ENCODE data around the gene LSP1. TPM values are rescaled to one million over a fixed set of nuclear protein-coding genes. Genes with fewer than 3 reads are reported as not detected.
A peak's percentile ranks its signal among the peaks of the same experiment; 100 is the strongest.
"Not testable (repeated sequence)": the region's sequence is repeated elsewhere in the genome, so short reads cannot be mapped to it uniquely, and the experiment has no call there.

Gene LSP1
- total RNA-seq (10 to 100 TPM in 2 of 4 donors, 1 to 10 TPM in 2; 8.7 to 32.7 (median 12.4) TPM), polyA plus RNA-seq (10 to 100 TPM; 46.0 to 80.2 (median 55.9) TPM)

- 41 to 67% methylated on average over 18 of the region's 18 CpGs for WGBS, 2 donors
- Histone ChIP-seq H3K9me3 (no peaks in the 10 kb centered on the region), H3K36me3 (no peaks in the 10 kb centered on the region), H3K27me3 (no peaks in the 10 kb centered on the region), H3K4me3 (peak within 1 kb of the TSS in 1 of 4 donors; percentile 18), H3K4me1 (no peaks in the 10 kb centered on the region), H3K27ac (no peak within 1 kb of the TSS)
- intact Hi-C loops (cut with DNase I) = no loop called here
- no peak for DNase-seq
- TF ChIP-seq POLR2AphosphoS5 (IDR thresholded peaks at IDR 0.05) (no peak), POLR2A (IDR thresholded peaks at IDR 0.05) (no peak), CTCF (IDR thresholded peaks at IDR 0.05) (no peak), EP300 (IDR thresholded peaks at IDR 0.05) (no peak)
Observed at GRCh38 chr11:1852877-1853276, at the start of gene LSP1. LSP1 (plus strand) TSS chr11:1853084; CDS start chr11:1853145, 61 bp downstream.

- Histone ChIP-seq H3K4me3 (no peak overlapping the region), H3K36me3 (no peaks in the 10 kb centered on the region), H3K9me3 (no peaks in the 10 kb centered on the region), H3K4me1 (no peaks in the 10 kb centered on the region), H3K27ac (no peak overlapping the region), H3K27me3 (peaks cover 0 to 21% (median 0%) of the 10 kb centered on the region in 3 donors)
- DNase-seq = no peak
- WGBS, 2 donors = 95% methylated on average over 20 of the region's 20 CpGs
- intact Hi-C loops (cut with DNase I) = no loop called here
- no peak for TF ChIP-seq EP300 (IDR thresholded peaks at IDR 0.05)
- TF ChIP-seq POLR2A (IDR thresholded peaks at IDR 0.05) = no peak
- no peak for TF ChIP-seq POLR2AphosphoS5 (IDR thresholded peaks at IDR 0.05)
- no peak for TF ChIP-seq CTCF (IDR thresholded peaks at IDR 0.05)
Observed at GRCh38 chr11:1803246-1803645, 49.6 kb upstream of the LSP1 start.

- peaks cover 0 to 19% (median 0%) of the 10 kb centered on the region in 3 donors for H3K27me3 ChIP-seq
- intact Hi-C loops (cut with DNase I); H3K4me3 ChIP-seq; DNase-seq; H3K27ac ChIP-seq; H3K9me3 ChIP-seq; H3K4me1 ChIP-seq; H3K36me3 ChIP-seq: not testable (repeated sequence)
- WGBS, 2 donors = 55 to 88% methylated on average over 26 to 35 of the region's 42 CpGs
Observed at GRCh38 chr11:1803835-1804519, 48.9 kb upstream of the LSP1 start.

GRCh38 chr11:1805525-1805924 lies 47.4 kb upstream of the LSP1 start:
- H3K4me1 ChIP-seq = no peaks in the 10 kb centered on the region
- TF ChIP-seq CTCF (IDR thresholded peaks at IDR 0.05) (no peak), POLR2A (IDR thresholded peaks at IDR 0.05) (no peak), EP300 (IDR thresholded peaks at IDR 0.05) (no peak), POLR2AphosphoS5 (IDR thresholded peaks at IDR 0.05) (no peak)
- intact Hi-C loops (cut with DNase I) = no loop called here
- WGBS, 2 donors = 93% methylated on average over 15 of the region's 15 CpGs
- no peak overlapping the region for H3K27ac ChIP-seq
- H3K27me3 ChIP-seq = peaks cover 0 to 19% (median 0%) of the 10 kb centered on the region in 3 donors
- no peaks in the 10 kb centered on the region for H3K9me3 ChIP-seq
- H3K4me3 ChIP-seq = no peak overlapping the region
- H3K36me3 ChIP-seq = no peaks in the 10 kb centered on the region
- DNase-seq = no peak

GRCh38 chr11:1807264-1807995 lies 45.5 kb upstream of the LSP1 start:
- Histone ChIP-seq H3K9me3 (no peaks in the 10 kb centered on the region), H3K27ac (no peak overlapping the region), H3K4me3 (no peak overlapping the region), H3K27me3 (peaks cover 0 to 26% (median 0%) of the 10 kb centered on the region in 3 donors), H3K4me1 (no peaks in the 10 kb centered on the region), H3K36me3 (no peaks in the 10 kb centered on the region)
- TF ChIP-seq EP300 (IDR thresholded peaks at IDR 0.05) = no peak
- no peak for TF ChIP-seq POLR2A (IDR thresholded peaks at IDR 0.05)
- no peak for TF ChIP-seq CTCF (IDR thresholded peaks at IDR 0.05)
- TF ChIP-seq POLR2AphosphoS5 (IDR thresholded peaks at IDR 0.05) = no peak
- DNase-seq = no peak
- 23 to 66% methylated on average over 14 of the region's 14 CpGs for whole genome bisulfite sequencing, 2 donors
- intact Hi-C loops (cut with DNase I) = no loop called here

Measured in sigmoid colon (tissue), 7 donors.